OCI-LY3 (cell line): Measurements from ENCODE around the gene LMO2.

Experiments used
- CTCF ChIP-seq: fragments of 200-600, 300-600 bp; sonication (generic); IDR thresholded peaks from 2 replicates; pipeline ENCODE4 v1.5.1; 2014; ENCODE audit warnings: antibody characterized with exemption, low read length, low read depth
- EZH2phosphoT487 ChIP-seq: fragments of 200-600 bp; shearing (Covaris generic); IDR thresholded peaks from 2 replicates; pipeline ENCODE4 v1.6.1; 2018; ENCODE audit warnings: antibody characterized with exemption, mixed run types, low read depth

- TF ChIP-seq CTCF (no peak), EZH2phosphoT487 (no peak)
Measured at GRCh38 chr11:33874910-33875490, 16.9 kb downstream of the LMO2 start.
